ENCODE measurements around the gene ITGB2. TPM values are rescaled to one million over a fixed set of nuclear protein-coding genes. Genes with fewer than 3 reads are reported as not detected.
A peak's percentile ranks its signal among the peaks of the same experiment; 100 is the strongest.
"Not testable (repeated sequence)": the region's sequence is repeated elsewhere in the genome, so short reads cannot be mapped to it uniquely, and the experiment has no call there.

ITGB2 gene
- total RNA-seq, 1 experiment from 2014 or later, result 1.0 TPM

DNA sequence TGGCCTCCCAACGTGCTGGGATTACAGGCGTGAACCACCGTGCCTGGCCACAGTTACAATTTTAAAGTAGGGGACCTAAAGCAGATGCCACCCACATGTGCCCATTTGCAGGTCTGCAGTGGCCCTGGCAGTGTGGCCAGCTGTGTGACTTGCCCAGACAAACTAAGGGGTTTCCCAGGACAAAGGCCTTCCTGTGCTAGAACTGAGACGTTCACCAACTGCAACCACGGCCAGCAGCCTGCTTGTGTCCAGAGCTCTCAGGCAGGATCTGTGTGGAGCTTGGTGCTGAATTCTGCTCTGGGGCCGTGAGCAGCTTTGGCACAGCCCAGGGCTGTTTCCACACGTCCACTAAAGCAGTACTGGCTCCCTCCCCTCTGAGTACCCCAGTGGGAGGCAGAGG, 36.6 kb downstream of the ITGB2 start:
- no peak for DNase-seq (ENCODE audit: low read depth)

DNA sequence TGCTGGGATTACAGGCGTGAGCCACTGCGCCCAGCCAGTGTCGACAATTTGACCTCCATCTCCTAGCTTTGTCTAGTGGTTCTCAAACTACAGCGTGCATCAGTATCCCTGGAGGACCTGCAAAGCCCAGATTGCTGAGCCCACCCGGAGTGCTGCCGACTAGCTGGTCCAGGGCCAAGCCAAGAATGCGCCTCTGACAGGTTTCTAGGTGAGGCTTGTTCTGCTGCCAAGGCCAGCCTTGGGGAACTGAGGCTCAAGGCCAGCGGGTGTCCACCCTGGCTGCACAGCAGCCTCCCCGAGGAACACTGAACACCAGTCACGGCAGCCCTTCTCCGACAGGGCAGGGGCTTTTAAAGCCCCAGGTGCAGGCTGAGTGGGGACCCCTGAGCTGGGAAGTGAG, 37.4 kb downstream of the ITGB2 start:
- DNase-seq (ENCODE audit: low read depth), result no peak

- DNase-seq (ENCODE audit: low read depth), result peak; percentile 49
Observed at GRCh38 chr21:44881198-44881872, 39.4 kb downstream of the ITGB2 start.

DNA sequence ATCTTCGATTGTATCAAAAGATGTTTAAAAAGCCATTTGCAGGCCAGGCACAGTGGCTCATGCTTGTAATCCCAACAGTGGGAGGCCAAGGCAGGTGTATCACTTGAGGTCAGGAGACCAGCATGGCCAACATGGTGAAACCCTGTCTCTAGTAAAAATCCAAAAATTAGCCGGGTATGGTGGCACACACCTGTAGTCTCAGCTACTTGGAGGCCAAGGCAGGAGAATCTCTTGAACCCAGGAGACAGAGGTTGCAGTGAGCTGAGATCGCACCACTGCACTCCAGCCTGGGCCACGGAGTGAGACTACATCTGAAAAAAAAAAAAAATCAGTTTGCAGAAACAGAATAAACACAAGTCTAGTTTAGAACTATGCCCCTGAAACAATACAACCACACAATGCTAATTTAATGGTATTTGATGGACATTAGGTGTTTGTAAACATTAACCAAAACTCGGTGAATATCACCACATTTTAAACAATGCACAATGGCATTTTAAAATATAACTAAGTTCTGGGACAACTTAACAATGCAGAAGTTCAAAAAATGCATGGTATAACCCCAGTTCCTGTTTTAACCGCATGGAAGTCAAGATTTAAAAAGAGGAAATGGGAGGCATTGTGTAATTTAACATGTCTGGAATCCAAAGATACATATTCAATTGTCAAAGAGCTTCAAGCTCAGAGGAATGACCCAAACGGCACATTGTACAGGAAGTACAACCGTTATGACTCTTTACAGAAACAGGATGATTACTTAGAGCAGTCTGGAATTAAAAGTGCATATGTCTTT, 40.1 kb downstream of the ITGB2 start:
- peak; percentile 42 for DNase-seq (ENCODE audit: low read depth)

DNA sequence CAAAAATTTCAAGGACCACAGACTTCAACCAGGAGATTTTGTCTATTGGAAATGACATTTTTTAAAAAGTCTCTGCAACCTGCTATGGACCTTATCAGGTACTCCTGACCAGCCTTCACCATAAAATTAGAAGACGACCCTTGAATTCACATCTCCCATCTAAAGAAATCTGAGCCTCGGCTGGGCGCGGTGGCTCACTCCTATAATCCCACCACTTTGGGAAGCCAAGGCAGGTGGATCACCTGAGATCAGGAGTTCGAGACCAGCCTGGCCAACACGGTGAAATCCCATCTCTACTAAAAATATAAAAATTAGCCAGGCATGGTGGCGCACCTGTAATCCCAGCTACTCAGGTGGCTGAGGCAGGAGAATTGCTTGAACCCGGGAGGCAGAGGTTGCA, 41.5 kb downstream of the ITGB2 start:
- DNase-seq (ENCODE audit: low read depth), result not testable (repeated sequence)

GRCh38 chr21:44878053-44878982, 42.4 kb downstream of the ITGB2 start:
- no peak for DNase-seq (ENCODE audit: low read depth)

DNA sequence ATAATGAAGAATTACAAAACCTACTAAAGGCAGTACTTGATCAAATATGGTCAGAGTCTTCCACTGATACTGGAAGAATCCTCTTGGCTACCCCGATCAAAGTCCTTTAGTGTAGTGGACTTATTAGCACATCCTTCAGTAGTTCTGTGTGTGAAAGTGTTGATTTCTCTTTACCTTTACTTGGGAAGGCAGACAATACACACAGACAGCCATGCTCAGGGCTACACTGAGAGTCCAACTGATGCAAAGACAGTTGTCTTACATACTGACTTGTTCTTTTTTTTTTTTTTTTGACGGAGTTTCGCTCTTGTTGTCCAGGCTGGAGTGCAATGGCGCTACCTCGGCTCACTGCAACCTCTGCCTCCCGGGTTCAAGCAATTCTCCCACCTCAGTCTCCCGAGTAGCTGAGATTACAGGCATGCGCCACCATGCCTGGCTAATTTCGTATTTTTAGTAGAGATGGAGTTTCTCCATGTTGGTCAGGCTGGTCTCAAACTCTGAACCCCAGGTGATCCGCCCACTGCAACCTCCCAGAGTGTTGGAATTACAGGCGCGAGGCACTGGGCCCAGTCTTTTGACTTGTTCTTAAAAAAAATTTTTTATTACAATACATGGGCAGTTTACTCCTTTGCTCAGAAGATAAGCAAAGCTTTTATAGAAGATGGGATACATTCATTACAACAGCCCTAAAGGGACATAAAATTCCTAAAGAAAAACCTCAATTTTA, 43.7 kb downstream of the ITGB2 start:
- DNase-seq (ENCODE audit: low read depth), result no peak

- no peak for DNase-seq (ENCODE audit: low read depth)
Observed at GRCh38 chr21:44875316-44875700, 45.4 kb downstream of the ITGB2 start.

GRCh38 chr21:44874497-44875315, 46.0 kb downstream of the ITGB2 start:
- no peak for DNase-seq (ENCODE audit: low read depth)

DNA sequence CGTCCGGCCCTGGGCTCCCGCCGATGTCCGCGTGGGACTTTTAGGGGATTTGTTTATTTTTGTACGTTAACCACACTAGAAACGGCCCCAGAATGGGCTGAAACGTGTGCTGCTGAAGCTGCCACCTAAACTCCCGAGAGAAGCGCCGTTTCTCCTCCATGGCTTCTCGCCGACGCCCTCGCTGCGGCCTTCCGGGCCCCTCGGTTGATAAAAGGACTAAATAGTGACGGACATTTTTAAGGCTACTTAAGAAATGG, 46.5 kb downstream of the ITGB2 start:
- no peak for DNase-seq (ENCODE audit: low read depth)

DNA sequence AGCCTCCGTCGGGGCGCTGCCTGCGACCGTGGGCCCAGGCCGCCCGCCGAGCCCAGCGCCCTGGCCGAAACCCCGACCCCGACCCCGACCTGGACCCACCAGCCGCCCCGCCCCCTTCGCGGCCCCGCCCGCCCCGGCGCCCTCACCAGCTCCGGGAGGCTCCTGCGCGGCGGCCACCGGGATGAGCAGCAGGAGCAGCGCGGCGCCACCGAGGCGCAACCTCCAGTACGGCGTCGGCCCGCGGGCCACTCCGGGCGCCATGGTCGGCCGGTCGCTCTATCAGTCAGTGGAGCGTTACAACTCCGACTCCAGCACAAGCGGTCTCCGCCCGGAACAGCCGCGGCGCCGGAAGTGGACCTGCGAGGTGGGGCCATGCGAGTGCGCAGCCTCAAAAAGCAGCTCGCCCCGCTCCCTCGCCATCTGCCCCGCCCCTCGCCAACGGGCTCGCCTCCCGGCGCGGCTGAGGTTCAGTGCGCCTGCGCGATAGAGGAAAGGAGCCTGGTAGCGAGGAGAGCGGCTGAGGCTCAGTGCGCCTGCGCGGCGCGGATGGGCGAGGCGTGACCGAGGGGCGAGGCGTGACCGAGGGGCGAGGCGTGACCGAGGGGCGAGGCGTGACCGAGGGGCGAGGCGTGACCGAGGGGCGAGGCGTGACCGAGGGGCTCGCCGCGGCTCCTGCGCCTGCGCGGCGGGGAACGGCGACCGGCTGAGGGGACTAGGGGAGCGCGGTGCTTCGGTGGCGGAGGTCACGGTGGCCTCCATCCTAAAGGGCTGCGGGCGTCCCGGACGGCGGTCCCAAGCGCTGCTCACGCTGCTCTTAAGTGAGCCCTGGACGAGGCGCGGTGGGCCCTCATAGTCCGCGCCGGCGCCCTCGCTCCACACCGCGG, 47.1 kb downstream of the ITGB2 start, which contains the start of gene PTTG1IP:
Gene PTTG1IP, minus strand, starts transcription at position 335 of the 884 bp plus-strand sequence. Its CDS starts 74 bp downstream, at position 261.
- peak; percentile 100 for DNase-seq (ENCODE audit: low read depth)

GRCh38 chr21:44872649-44873355, 47.9 kb downstream of the ITGB2 start:
- peak; percentile 57 for DNase-seq (ENCODE audit: low read depth)

DNA sequence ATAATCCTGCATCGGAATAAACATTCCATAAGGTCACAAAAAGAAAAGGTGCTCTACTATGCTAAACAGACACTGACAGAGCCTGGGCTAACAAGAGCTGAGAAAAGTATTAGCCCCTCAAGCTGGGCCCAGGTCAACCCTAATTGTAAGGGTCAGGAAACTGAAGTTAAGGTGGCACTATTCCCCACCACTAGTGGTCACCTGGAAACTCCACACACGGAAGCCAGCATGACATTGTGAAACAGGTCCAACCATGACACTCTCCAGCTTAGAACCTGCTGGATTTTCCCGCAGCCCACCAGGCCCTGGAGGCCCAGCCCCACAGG, 48.4 kb downstream of the ITGB2 start:
- DNase-seq (ENCODE audit: low read depth), result no peak

DNA sequence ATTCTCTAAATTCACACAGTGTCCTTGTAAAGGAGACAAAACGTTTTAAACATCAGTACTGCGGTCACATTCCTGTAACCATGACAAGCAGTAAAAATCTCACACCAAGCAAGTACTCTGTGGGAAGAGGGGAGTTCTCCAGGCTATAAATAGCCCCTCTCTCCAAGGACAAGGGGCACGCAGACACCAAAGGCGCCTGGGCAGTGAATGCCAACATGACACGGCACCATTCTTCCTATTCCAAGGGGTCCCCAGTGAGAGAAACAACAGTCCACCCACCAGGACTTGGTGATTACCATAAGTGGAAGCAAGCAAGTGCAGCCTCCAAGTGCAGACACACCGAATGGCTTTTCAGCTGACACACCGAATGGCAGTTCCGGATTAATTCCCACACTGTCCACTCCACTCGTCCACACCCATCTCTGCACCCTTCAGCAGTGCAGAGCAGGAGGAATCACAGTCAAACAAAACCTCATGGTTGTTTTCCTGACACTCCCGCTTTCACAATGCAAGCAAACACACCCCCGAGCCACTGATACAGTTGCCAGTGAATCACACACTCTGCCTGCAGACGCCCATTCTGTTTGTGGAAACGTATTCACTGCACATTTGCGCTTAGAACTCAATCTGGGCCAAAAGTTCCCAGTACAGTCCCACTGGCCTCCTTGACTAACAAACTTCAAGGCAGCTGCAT, 49.0 kb downstream of the ITGB2 start:
- peak; percentile 75 for DNase-seq (ENCODE audit: low read depth)

GRCh38 chr21:44870748-44871495, 49.8 kb downstream of the ITGB2 start:
- peak; percentile 60 for DNase-seq (ENCODE audit: low read depth)

DNA sequence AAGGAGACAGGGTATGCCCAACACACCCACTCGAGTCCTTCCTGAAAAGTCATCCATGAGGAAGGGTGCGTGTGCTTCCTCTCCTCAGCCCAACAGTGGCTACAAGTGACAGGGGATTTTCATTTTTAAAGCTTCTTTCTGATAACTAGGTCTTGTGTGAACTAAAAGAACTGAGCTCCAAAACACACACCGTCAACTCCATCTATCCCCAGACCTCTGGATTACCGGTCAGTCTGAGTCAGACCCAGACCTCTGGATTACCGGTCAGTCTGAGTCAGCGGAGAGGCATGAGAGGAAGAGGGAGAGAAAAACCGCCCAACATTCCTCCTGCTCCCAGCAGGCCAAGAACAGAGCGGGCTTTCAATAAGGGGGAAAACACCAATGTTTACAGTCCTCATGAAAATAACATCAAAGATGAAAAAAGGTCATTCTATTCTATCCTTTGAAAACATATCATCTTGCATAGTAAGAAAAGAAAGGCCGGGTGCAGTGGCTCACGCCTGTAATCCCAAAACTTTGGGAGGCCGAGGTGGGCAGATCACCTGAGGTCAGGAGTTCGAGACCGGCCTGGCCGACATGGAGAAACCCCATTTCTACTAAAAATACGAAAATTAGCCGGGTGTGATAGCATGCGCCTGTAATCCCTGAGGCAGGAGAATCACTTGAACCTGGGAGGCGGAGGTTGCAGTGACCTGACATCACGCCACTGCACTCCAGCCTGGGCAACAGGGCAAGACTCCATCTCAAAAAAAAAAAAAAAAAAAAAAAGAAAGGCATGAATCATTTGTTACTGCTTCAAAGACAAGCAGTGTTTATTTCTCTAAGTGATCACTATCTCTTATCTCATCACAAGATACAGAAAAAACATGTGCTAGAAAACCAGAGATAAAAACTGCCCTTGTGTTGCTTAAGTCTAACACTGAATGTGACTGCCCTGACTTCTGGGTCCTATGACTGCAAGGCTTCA, 50.6 kb downstream of the ITGB2 start:
- DNase-seq (ENCODE audit: low read depth), result peak; percentile 95

GRCh38 chr21:44868707-44869106, 52.0 kb downstream of the ITGB2 start:
- DNase-seq (ENCODE audit: low read depth), result no peak

Measured in Daoy (cell line).